Lower leg skin (tissue), 3 donors: ENCODE measurements around the gene TMEM145.
"Not testable (repeated sequence)": the region's sequence is repeated elsewhere in the genome, so short reads cannot be mapped to it uniquely, and the experiment has no call there.

ENCODE experiments used
- CTCF ChIP-seq, 3 donors: fragments of 450-650 bp; IDR thresholded peaks; one replicate each; pipeline ENCODE4 v1.5.1; 2016; ENCODE audit warnings: antibody characterized with exemption in 3 of 3, mild to moderate bottlenecking in 3 of 3, moderate library complexity in 2 of 3
- POLR2A ChIP-seq, 2 donors: fragments of 450-650 bp; IDR thresholded peaks; one replicate each; pipeline ENCODE4 v1.6.1; 2016 to 2017; ENCODE audit warnings: antibody characterized with exemption in 2 of 2, mild to moderate bottlenecking in 1 of 2, moderate library complexity in 1 of 2

GRCh38 chr19:42331333-42331732, 18.2 kb downstream of the TMEM145 start:
- not testable (repeated sequence) for TF ChIP-seq CTCF, POLR2A (IDR thresholded peaks at IDR 0.05)
